SH-SY5Y (cell line): ENCODE data around the gene CFAP45.

Source experiments
- GATA2 ChIP-seq: IDR thresholded peaks from 2 replicates; pipeline ENCODE4 v1.6.1; 2011; ENCODE audit warnings: mild to moderate bottlenecking, low read depth, low read length
- GATA3 ChIP-seq: IDR thresholded peaks from 2 replicates; pipeline ENCODE4 v1.6.1; 2011; ENCODE audit warnings: low read depth, mild to moderate bottlenecking, low read length, moderate library complexity

GRCh38 chr1:159827549-159827948 is 72.4 kb downstream of the CFAP45 start:
- TF ChIP-seq GATA2: no peak
- TF ChIP-seq GATA3: no peak
